KBM-7 (cell line): ENCODE results near the gene RACGAP1.
A peak's percentile ranks its signal among the peaks of the same experiment; 100 is the strongest.
"Not testable (repeated sequence)": the region's sequence is repeated elsewhere in the genome, so short reads cannot be mapped to it uniquely, and the experiment has no call there.

ENCODE experiments used
- DNase-seq: peaks from one replicate; pipeline ENCODE4 v3.0.0-alpha.2; 2015
- in situ Hi-C: fragments of 300-500 bp; cut with MboI; formaldehyde crosslinking; loops from 2 replicates; pipeline ENCODE4 v1.14.3; 2020; ENCODE audit warnings: low sequenced_read_pairs, low pct_unique_long_range_greater_than_20kb, mixed read lengths

The RACGAP1 gene

DNA sequence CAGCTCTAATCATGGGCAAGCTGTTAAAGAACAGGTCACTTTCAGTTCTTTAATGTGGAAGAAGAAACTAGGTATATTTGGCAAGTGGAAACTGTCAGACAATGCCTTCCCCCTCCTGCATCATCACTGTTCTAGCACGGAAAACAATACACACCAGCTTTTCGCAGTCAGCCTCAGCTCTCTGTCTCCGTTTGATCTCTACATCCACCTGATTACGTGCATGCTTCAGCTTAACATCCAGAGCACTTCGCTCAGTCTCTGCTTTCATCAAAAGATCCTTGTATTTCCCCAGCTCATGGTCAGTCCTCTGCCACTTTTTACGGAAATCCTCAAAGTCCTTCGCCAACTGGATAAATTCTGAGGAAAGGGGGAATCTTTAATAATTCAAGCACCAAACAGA, 19.0 kb downstream of the RACGAP1 start:
- in situ Hi-C loops, result no loop called here
- no peak for DNase-seq

DNA sequence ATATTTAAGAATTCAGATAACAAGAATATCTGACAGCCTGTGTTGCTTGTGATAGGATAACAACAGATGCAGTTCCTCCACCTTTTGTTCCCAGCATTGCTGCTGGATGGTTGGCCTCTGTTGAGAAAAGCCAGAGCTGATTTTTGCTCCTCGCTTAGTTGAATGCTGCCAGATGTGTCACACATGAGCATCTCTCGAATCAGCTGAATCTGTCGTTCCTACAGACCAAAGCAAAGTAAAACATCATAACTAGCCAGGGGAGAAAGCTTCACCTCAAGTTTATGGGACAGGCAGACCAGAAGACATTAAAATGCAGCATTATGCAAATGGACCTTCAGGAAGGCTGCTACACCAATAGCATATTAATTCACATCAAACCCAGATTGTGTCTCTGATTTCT, 20.1 kb downstream of the RACGAP1 start:
- in situ Hi-C loops, result no loop called here
- DNase-seq, result no peak

DNA sequence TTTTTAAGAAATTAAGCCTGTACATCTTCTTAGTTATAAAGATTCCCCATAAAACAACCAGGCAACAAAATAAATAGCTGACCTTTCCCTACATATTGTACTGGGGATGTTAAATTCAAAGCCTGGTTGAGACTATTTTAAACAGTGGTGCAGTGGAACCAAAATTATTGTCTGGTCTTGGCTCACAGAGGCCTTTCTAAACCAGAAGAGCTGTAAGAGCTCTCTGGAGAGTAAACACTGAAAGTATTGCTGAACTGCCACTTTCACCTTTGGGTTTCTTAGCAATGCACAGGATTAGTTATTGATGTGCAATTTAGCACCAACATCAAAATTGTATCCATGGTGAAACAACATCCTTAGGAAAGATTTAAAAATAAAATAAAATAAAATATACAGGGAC, 20.6 kb downstream of the RACGAP1 start:
- no peak for DNase-seq
- in situ Hi-C loops, result no loop called here

DNA sequence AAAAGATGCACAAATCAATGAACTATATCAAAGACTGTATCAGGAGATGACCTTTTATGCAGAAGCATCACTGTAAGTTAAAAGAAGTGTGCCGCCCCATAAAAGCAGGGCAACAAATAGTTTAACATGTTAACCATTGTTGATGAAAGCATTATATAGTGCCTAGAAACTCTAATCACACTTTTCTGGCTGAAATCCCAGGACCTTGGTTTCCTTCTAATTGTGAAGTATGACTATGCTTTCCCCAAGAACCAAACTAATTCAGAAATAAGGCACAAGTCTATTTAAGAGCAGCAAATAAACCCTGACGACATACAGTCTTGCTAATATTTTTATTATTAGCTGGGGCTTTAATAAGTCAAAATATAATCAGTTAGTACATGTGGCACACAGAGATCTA, 21.7 kb downstream of the RACGAP1 start:
- in situ Hi-C loops, result no loop called here
- no peak for DNase-seq

DNA sequence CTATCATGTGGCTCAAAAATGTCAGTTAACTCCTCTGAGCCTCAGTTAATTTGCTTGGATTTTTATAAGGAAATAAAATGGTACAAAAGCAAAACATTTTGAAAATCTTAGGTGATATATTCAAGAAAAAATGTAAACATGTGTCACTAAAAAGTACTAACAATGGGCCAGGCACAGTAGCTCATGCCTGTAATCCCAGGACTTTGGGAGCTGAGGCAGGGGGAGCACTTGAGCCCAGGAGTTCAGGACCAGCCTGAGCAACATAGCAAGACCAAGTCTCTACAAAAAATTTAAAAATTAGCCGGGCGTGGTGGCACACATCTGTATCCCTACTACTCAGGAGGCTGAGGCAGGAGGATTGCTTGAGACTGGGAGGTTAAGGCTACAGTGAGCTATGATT, 26.8 kb downstream of the RACGAP1 start:
- no peak for DNase-seq
- in situ Hi-C loops, result no loop called here

DNA sequence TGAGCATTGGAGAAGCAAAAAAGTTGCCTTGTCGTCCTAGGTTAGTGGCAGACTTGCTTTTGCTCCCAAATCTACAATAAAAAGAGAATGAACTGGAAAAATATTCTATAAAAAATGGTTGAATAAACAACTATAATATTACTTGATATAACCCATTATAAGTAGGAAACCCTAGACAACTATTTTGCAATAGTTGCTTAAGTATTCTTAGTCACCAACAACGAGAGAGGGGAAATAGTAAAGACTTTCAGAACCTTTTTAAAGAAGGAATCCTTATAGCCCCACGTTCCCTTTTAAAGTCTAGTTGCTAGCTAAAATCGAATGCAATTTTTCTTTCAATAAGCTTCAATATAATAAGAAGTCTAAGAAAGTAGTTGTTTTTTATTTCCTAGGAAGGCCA, 35.0 kb downstream of the RACGAP1 start:
- no peak for DNase-seq
- in situ Hi-C loops, result no loop called here

DNA sequence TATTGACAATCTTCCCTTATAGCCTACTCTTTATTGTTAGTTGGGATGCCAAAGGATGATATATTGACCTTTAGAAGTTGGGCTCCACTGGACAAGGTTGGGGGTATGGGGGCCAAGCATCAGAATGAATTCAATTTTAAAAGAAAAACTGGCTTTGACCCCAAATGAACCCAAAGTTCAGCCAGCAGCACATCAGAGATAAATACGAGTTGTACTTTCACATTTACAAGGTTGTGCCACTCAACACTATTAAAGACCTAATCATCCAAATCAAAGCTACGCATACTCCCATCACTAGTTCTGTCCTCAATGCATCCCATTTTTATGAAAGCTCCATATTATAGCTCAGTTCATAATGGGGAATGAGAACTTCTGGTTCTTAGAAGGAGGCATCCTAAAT, 35.9 kb downstream of the RACGAP1 start:
- in situ Hi-C loops, DNase-seq: not testable (repeated sequence)

DNA sequence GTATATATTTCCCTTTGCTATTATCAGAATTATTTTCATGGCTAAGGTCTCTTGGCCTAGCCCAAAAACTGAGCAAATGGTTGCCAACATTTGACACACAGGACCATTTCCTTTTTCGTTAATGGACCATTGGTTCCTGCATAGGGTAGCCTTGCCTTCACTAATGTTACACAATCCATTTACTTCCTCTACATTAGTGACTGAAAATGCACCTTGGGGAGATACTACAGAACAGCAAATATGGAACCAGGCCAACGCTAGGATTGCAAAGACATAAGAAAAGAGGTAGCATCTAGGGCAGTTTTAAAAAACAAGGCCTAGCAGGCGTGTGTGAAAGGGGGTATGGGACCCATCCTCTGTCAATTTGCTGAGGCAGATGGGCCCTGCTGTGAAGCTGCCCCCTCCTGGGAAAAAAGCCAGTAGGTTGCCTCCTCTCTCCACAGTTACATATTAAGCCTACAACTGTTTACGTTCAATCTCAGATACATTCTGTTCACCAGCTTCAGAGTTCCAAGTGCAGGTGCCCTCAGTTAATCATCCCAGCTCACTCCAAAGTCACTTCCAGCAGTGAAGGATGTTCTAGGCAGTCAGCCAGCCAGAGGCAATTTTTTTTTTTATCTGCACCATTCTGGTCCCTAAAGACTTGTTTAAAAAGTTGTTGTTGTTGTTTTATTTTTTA, 37.5 kb downstream of the RACGAP1 start:
- in situ Hi-C loops, result no loop called here
- DNase-seq, result peak; percentile 26

DNA sequence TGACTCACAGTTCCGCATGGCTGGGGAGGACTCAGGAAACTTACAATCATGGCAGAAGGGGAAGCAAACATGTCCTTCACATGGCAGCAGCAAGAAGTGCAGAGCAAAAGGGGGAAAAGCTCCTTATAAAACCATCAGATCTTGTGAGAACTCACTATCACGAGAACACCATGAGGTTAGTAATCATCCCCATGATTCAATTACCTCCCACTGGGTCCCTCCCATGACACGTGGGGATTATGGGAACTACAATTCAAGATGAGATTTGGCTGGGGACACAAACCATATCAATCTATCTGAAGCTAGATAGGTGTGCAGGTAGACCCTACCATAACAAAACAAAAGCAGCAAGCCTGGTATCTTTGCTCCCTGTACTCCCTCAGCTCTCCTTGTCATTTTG, 38.8 kb downstream of the RACGAP1 start:
- DNase-seq, in situ Hi-C loops: not testable (repeated sequence)

DNA sequence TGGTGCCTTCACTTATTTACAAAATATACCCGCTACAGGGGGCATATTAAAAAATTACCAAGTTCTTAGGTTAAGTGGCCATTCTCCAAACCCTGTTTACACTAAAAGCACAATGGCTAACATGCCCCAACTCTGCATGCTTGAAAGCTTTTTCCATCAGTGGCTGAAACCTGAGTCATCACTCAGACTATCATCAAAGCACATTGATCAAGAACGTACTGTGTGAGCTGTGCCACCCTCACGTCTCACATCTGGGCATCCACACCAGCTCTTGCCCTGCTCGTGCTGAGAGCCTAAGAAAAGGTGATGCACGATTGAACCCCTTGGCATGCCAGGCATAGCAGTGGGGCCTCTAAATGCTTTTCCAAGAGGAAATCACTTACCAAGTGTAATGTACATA, 39.3 kb downstream of the RACGAP1 start:
- in situ Hi-C loops, result no loop called here
- no peak for DNase-seq

DNA sequence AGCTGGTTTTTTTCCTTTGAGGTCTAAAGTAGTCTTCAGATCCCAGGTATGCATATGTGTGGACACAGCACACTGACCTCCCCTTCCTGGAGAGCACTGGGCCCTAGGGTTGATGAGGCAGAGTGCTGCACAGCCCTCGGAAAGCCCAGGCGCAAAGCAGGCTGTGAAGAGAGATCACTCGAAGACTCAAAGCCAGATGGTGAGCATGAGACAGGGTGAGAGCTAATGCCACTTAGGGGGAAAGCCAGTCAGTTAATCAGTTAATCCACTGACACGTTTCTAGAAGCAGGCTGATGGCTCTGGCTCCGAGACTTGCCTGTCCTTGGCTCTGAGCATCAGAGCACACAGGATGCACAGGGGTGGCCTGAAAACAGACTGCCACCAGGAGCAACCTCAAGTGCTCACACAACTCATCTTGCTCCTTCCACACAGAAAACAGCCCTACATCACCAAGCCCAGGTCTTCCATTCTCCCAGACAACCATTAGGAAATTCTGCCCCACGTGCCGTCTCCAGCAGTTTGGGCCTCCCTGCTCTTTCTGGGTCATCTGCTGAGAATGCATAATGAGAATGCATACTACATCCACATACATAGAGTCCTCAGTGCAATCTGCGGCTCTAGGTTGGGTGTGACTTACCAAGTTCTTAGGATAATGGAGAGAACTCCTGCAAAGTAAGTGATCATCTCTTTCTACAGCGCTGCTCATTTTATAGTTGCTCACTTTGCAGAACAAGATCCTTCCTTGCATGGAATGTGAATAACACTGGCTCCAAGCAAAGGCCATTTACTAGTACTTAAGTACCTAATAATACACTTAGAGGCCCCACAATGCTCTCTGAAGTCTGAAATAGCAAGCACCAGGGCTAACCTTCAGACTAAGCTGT, 40.6 kb downstream of the RACGAP1 start:
- in situ Hi-C loops, result no loop called here
- DNase-seq, result no peak

DNA sequence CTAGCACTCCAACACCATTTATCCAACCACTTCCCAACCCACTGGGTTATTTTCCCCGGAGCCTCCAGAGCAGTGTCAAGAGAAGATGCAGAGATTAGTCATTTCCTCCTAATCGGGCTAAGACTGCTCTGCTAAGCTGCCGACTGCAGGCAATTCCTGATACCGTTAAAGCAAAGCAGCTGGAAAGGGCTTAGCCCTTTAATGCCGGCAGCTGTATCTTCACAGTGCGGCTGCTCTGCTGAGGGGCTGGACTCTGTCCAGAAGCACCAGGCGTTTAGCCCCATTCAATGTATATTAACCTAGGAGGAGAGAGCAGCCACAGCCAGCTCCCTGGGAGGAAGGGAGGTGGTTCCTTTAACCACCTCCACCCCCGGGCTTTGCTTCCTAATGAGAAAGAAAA, 41.4 kb downstream of the RACGAP1 start:
- no peak for DNase-seq
- in situ Hi-C loops, result no loop called here

DNA sequence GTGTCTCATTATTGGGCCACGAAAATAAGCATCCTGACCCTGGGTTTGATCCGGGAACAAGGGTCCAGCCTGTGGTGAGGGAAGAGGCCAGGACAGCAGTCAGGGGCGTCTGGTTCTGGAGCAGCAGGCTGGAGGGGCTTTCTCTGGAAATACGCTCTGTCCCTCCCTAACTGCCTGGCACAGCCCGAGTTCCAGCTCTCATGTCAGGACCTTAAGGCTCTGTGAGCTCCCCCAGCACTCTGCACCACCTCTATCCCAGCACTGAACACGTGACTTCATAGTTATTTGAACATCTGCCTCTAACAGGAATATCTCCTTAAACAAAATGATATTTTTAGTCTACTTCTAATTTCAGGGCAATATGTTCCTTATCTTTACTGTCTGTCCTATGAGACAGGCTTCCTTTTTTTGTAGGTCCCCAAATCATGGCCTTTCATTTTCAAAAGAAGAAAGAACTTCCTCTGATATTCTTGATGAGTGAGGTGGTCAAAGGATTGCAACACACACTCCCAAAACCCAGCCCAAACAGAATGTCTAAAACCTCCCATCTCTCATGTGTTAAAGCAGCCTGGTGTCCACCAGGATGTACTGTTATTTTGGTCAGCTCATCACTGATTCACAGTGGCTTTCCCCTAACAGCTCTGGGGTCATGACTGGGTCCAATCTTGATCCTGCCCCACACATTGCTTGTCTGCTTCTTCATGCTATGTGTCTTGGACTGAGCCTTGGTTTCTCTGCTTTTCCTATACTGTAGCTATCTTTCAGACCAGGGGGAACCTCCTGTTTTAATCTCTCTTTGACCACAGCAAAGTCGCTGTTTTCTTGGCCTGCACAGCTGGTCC, 42.8 kb downstream of the RACGAP1 start:
- in situ Hi-C loops, result no loop called here
- DNase-seq, result peak; percentile 74

DNA sequence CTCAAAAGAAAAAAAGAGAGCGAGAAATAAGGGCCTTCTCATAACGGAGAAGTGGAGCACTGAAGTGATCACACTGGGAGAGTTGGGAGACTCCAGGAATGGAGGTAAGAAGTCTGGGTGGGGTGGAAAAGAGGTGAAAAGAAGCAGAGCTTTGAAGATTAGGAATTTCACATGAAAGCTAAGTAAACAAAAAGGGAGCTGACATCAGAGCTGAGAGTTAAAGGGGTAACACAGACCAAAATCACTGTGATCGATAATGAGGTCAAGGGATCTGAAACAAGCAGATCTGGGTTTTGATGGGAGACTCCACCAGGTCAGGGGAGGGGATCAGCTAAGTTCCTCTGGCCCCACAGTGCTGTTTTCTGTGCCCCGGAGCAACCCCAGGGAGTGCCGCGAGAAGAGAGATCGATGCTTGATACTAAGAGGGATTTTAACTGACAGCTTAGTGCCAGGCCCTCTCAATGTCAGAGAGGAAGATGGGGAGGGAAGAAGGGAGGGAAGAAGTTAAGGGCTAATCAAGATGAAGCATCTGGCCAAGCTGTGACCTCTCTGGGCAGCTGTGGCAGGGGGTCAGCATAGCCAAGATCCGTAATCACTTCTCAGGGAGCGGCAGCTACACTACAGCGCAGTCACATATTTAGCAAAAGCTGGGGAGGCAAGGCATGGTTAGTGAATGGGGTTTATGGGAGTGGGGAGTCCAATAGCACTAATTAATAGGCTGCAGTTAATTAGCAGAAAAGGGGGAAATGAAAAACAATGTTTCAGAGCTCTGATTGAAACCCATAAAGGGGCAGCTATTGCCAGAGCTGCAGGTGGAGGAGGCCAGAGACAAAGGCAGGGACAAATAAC, 44.6 kb downstream of the RACGAP1 start:
- in situ Hi-C loops, result no loop called here
- DNase-seq, result no peak

DNA sequence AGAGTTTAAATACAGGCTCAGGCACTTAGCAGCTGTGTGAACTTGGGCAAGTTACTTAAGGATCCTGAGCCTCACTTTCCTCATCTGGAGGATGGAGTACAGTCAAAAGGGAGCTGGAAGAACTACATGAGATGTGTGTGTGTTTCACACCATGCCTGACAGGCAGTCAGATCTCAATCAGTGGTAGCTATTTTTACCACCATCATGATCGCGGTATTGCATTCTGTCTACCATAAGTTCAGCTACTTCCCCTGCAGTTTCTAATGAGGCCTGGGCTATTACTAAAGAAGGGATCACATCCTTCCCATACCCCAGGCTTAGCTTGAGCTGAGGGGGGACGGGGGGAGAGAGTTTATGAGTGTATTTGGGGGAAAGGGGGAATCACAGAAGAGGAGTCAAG, 45.5 kb downstream of the RACGAP1 start:
- DNase-seq, result no peak
- in situ Hi-C loops, result loop anchor here (10.0 kb wide), 1 partner anchor 85 kb away; no protein-coding TSS in a partner anchor

DNA sequence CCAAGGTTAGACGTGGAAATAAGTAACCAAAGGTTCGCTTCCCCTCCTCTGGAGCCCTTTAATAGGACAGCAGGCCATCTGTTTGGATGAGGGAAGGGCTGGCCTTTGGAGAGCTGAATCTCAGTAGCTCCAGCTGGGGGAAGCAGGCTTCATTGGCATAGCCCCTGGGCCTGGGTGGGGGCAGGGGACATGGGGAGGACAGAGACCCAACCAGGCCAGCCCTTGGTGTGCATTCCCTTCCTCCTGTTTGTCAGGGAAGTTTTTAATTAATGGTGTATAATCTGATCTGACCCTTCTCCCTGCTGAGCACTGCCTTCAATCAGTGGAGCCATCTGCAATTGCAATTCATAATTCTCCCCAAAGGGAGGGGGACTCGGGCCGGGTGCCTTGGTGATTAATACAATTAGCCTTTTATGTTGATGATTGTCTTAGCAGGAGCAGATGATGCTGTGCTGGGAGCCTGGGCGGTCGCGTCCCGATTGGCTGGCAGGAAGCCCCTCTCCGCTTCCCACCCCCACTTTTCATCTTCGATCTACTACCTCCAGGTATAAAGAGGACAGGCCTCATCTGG, 46.2 kb downstream of the RACGAP1 start:
- in situ Hi-C loops, result loop anchor here (10.0 kb wide), 1 partner anchor 86 kb away; no protein-coding TSS in a partner anchor
- DNase-seq, result no peak

DNA sequence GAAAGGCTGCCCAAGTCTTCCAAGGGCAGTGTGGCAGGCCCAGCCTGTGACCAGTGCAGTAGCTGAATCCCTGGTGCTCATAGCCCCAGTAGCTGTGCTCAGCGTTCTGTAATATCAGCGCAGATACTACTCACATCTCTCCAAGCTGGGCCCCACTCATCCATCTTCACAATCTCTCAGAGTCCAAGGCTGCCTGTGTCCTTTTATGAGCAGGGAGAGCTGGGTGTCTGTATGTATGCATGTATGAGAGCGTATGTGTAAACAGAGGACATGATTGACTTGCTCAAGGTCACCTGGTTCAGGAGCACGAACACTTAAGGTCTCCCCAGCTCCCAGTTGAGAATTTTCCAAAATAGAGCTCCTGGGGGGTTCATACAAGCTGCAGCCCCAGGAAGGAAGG, 47.2 kb downstream of the RACGAP1 start:
- DNase-seq, result no peak
- in situ Hi-C loops, result loop anchor here (10.0 kb wide), 1 partner anchor 87 kb away; no protein-coding TSS in a partner anchor

DNA sequence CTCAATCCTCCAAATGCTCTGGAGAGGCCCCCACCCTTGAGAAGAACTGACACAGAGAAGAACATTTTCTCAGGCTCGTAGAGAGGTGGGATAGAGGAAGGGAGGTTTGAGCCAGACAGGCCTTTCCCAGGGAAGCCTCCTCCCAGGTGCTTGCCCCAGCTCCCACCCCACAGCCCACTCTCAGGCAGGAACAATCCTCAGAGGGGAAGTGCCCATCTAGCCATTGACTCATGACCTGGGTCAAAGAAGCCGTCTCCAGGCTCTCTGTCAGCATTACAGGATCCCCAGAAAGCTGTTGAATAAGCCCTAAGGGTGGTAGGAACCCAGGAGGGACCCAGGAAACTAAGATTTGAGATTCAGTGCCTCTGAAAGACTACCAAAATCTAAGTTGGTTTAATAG, 48.7 kb downstream of the RACGAP1 start:
- in situ Hi-C loops, result loop anchor here (10.0 kb wide), 1 partner anchor 88 kb away; no protein-coding TSS in a partner anchor
- no peak for DNase-seq
